Measurements from ENCODE around the gene HNRNPL. TPM values are rescaled to one million over a fixed set of nuclear protein-coding genes. Genes with fewer than 3 reads are reported as not detected.
A peak's percentile ranks its signal among the peaks of the same experiment; 100 is the strongest.
"Not testable (repeated sequence)": the region's sequence is repeated elsewhere in the genome, so short reads cannot be mapped to it uniquely, and the experiment has no call there.

Gene HNRNPL
- total and polyA plus RNA-seq, 10 of the 15 experiments (the other 5 are each of a cell fraction or from before 2014, with no cell fraction given), result 32.5 to 512 (median 306) TPM

DNA sequence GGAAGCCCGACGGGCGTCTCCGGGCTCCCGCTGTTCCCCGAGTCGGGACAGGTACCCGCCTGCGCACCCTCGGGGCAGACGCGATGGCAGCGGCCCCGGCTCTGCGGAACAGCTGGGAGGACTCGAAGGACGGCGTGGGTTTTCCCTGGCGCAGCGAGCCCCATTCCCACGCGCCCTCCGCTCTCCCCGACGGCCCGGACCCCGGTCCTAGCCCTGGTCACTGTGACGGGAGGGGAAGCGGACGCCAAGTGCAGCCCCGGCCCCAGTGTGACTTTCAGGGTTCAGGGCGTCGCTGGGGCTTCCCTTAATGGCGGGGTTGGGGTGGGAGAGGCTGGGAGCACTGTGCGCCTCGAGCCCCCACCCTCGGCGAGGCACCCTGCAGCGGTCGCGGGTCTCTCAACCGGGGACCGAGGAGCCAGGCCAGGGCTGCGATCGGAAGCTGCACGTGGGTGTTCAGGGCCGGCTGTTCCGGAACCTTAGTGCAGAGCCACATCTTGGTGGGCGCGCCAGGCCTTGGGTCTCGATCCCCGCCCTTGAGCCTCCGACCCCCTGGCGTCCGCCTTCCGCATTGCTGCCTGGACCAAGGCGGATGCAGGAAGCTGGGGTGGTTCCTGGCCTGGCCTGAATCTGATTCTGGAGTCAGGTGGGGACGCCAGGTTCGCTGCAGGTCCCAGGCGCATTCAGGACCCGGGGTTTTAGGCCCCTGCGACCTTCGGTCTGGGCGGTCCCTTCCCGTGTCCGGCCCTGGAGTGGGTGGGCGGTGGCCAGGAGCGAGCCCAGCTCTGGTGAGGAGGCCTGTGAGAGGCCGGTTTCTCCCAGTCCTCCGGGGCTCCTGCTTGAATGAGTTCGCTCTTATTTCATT is 57.3 kb downstream of the HNRNPL start:
- Histone ChIP-seq H3K9ac (ENCODE audit: control insufficient read depth, insufficient read depth, low read length) (no peak overlapping the region), H4K20me1 (ENCODE audit: control insufficient read depth, insufficient read depth) (no peaks in the 10 kb centered on the region), H3K27me3 (replicated peaks in 1 of 2; ENCODE audit: control insufficient read depth in 2 of 2, insufficient read depth in 2 of 2, low read length in 1 of 2) (no peaks in the 10 kb centered on the region), H2AFZ (ENCODE audit: control insufficient read depth, low read depth, low read length) (peak overlapping the region; percentile 51), H3K79me2 (ENCODE audit: control insufficient read depth, insufficient read depth, low read length) (no peaks in the 10 kb centered on the region), H3K27ac (ENCODE audit: control insufficient read depth, insufficient read depth) (no peak overlapping the region), H3K36me3 (ENCODE audit: control insufficient read depth in 2 of 2, insufficient read depth in 2 of 2, low read length in 1 of 2) (no peaks in the 10 kb centered on the region), H3K4me1 (ENCODE audit: control insufficient read depth, insufficient read depth, low read length) (no peaks in the 10 kb centered on the region), H3K4me3 (no peak overlapping the region), H3K9me3 (replicated peaks; ENCODE audit: control insufficient read depth, insufficient read depth, low read length) (no peaks in the 10 kb centered on the region; the same call in 2 of the 3 replicates), H3K4me2 (ENCODE audit: control insufficient read depth, insufficient read depth) (peak overlapping the region; percentile 7; the same call in 1 of the 2 replicates)
- SMC1A ChIA-PET (ENCODE audit: uncharacterized antibody, unreplicated experiment), result no interaction called here
- no TSS peak for BruUV-seq (replicated peaks)
- TF ChIP-seq RCOR1 (conservative IDR thresholded peaks at IDR 0.05; ENCODE audit: low read depth, low read length) (no peak), BHLHE40 (IDR thresholded peaks at IDR 0.05; ENCODE audit: borderline replicate concordance in 1 of 2, low read depth in 2 of 2, low read length in 1 of 2) (peak in 1 of 2 experiments; percentile 43; a peak in 1 of 4 replicates)
- TF ChIP-seq, protein P1, sequence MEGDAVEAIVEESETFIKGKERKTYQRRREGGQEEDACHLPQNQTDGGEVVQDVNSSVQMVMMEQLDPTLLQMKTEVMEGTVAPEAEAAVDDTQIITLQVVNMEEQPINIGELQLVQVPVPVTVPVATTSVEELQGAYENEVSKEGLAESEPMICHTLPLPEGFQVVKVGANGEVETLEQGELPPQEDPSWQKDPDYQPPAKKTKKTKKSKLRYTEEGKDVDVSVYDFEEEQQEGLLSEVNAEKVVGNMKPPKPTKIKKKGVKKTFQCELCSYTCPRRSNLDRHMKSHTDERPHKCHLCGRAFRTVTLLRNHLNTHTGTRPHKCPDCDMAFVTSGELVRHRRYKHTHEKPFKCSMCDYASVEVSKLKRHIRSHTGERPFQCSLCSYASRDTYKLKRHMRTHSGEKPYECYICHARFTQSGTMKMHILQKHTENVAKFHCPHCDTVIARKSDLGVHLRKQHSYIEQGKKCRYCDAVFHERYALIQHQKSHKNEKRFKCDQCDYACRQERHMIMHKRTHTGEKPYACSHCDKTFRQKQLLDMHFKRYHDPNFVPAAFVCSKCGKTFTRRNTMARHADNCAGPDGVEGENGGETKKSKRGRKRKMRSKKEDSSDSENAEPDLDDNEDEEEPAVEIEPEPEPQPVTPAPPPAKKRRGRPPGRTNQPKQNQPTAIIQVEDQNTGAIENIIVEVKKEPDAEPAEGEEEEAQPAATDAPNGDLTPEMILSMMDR (IDR thresholded peaks at IDR 0.05 in 2 of 3, conservative IDR thresholded peaks at IDR 0.05 in 1 of 3; ENCODE audit: control insufficient read depth in 2 of 3, extremely low read depth in 1 of 3, insufficient read depth in 1 of 3, low read depth in 3 of 3, low read length in 3 of 3), result peak in 2 of 3 experiments; percentile 32 to 45; a peak in 3 of 6 replicates
- POLR2A ChIA-PET, result interaction anchor here (0.5 to 0.6 kb wide), 3 partner anchors 94 to 478 kb away, joined by 3 to 5 read pairs (median 5); no protein-coding TSS in a partner anchor
- 25% methylated on average over 52 of the region's 71 CpGs for WGBS (ENCODE audit: insufficient coverage, insufficient replicate concordance, low lambda C conversion rate, missing lambda C conversion rate)
- ATAC-seq, result peak; percentile 73
- no peak for DNase-seq (ENCODE audit: low read depth, low spot score)
- in situ Hi-C loops (cut with MboI) (no loop called here), intact Hi-C loops (cut with micrococcal nuclease; ENCODE audit: unreplicated experiment) (no loop called here)
- RAD21 ChIA-PET (ENCODE audit: unreplicated experiment), result no interaction called here
- CTCF ChIA-PET, result interaction anchor here (0.7 to 1.2 kb wide), 2 partner anchors 23 to 100 kb away, joined by 3 read pairs; no protein-coding TSS in a partner anchor
- no peak for FAIRE-seq

DNA sequence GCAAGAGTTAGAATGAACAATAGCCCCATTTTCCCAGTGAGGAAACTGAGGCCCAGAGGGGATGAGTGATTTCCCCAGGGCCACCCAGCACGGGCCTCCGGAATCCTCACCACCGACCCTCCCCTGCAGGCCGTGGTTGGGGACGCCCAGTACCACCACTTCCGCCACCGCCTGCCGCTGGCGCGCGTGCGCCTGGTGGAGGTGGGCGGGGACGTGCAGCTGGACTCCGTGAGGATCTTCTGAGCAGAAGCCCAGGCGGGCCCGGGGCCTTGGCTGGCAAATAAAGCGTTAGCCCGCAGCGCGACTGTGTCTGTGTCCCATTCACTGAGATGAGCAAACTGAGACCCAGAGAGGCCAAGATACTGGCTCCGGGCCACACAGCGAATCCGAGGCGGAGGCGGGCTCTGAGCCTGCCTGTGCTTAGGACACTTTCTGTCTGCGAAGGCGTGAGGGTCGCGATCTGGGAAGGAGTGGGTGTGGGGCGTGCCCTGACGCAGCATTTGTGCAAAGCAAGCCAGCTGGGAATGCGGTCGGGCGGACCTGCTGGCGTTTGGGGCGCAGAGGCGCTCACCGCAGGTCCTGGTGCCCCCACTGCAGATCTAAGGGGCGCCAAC is 58.2 kb downstream of the HNRNPL start:
- H3K4me3 ChIP-seq; H3K36me3 ChIP-seq (ENCODE audit: control insufficient read depth in 2 of 2, insufficient read depth in 2 of 2, low read length in 1 of 2); H3K79me2 ChIP-seq (ENCODE audit: control insufficient read depth, insufficient read depth, low read length); H3K27ac ChIP-seq (ENCODE audit: control insufficient read depth, insufficient read depth); H3K9me3 ChIP-seq (replicated peaks; ENCODE audit: control insufficient read depth, insufficient read depth, low read length); RAD21 ChIA-PET (ENCODE audit: unreplicated experiment); H3K9ac ChIP-seq (ENCODE audit: control insufficient read depth, insufficient read depth, low read length); POLR2A ChIA-PET; CTCF ChIA-PET; intact Hi-C loops (cut with micrococcal nuclease; ENCODE audit: unreplicated experiment); DNase-seq (ENCODE audit: low read depth, low spot score); H3K27me3 ChIP-seq (replicated peaks in 1 of 2; ENCODE audit: control insufficient read depth in 2 of 2, insufficient read depth in 2 of 2, low read length in 1 of 2); SMC1A ChIA-PET (ENCODE audit: uncharacterized antibody, unreplicated experiment); in situ Hi-C loops (cut with MboI); H3K4me2 ChIP-seq (ENCODE audit: control insufficient read depth, insufficient read depth); H3K4me1 ChIP-seq (ENCODE audit: control insufficient read depth, insufficient read depth, low read length); H4K20me1 ChIP-seq (ENCODE audit: control insufficient read depth, insufficient read depth); BruUV-seq (replicated peaks): not testable (repeated sequence)
- no CpG with 5 or more reads among the region's 40 CpGs for WGBS (ENCODE audit: insufficient coverage, insufficient replicate concordance, low lambda C conversion rate, missing lambda C conversion rate)
- FAIRE-seq (peak; percentile 96), ATAC-seq (peak; percentile 95)
- peak overlapping the region; percentile 58 for H2AFZ ChIP-seq (ENCODE audit: control insufficient read depth, low read depth, low read length)

DNA sequence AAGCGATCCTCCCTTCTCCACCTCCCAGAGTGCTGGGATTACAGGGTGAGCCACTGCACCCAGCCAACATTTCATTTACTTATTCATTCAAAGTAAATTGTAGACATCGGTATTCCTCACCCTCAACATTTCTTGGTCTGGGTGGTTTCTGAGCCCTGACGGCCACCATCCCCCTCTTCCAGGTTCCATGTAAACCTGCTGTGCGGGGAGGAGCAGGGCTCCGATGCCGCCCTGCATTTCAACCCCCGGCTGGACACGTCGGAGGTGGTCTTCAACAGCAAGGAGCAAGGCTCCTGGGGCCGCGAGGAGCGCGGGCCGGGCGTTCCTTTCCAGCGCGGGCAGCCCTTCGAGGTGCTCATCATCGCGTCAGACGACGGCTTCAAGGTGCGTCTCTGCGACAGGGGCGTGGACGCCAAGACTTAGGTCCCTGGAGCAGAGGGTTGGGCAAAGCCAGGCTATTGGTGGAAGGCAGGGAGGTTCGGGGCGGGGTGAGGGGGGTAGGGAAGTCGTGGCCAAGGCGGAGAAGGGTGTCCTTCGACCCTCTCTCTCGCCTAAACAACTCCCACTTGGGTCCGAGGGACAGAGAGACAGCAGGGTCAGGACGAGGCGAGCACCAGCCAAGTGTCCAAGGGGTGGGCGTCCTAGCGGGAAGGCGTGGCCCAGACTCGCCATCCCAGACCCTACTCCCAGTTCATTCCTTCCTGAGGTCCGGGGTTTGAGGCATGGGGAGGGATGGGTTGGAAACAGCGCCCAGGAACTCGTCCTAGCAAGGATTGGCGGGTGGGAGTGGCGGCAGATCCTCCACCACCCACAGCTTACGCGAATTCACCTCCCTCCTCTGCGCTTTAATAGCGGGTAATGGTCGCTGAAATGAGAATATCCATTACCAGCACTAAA is 59.0 kb downstream of the HNRNPL start:
- in situ Hi-C loops (cut with MboI); H3K9ac ChIP-seq (ENCODE audit: control insufficient read depth, insufficient read depth, low read length); H3K27ac ChIP-seq (ENCODE audit: control insufficient read depth, insufficient read depth); RAD21 ChIA-PET (ENCODE audit: unreplicated experiment); SMC1A ChIA-PET (ENCODE audit: uncharacterized antibody, unreplicated experiment); H3K27me3 ChIP-seq (replicated peaks in 1 of 2; ENCODE audit: control insufficient read depth in 2 of 2, insufficient read depth in 2 of 2, low read length in 1 of 2); H3K4me1 ChIP-seq (ENCODE audit: control insufficient read depth, insufficient read depth, low read length); ATAC-seq; DNase-seq (ENCODE audit: low read depth, low spot score); POLR2A ChIA-PET; CTCF ChIA-PET; H3K79me2 ChIP-seq (ENCODE audit: control insufficient read depth, insufficient read depth, low read length); FAIRE-seq; H3K4me2 ChIP-seq (ENCODE audit: control insufficient read depth, insufficient read depth); intact Hi-C loops (cut with micrococcal nuclease; ENCODE audit: unreplicated experiment); H4K20me1 ChIP-seq (ENCODE audit: control insufficient read depth, insufficient read depth); H3K9me3 ChIP-seq (replicated peaks; ENCODE audit: control insufficient read depth, insufficient read depth, low read length); H3K4me3 ChIP-seq; H3K36me3 ChIP-seq (ENCODE audit: control insufficient read depth in 2 of 2, insufficient read depth in 2 of 2, low read length in 1 of 2): not testable (repeated sequence)
- BruUV-seq (replicated peaks), result TSS peak; percentile 83
- WGBS (ENCODE audit: insufficient coverage, insufficient replicate concordance, low lambda C conversion rate, missing lambda C conversion rate), result 81% methylated on average over 17 of the region's 49 CpGs
- H2AFZ ChIP-seq (ENCODE audit: control insufficient read depth, low read depth, low read length), result peak overlapping the region; percentile 58
